ENCODE data around the gene MAF.

MAF gene

GRCh38 chr16:79587296-79587695, 13.2 kb downstream of the MAF start:
- no peak for DNase-seq

- no peak for DNase-seq
These were observed 17.7 kb downstream of the MAF start for GRCh38 chr16:79582789-79583188.

DNA sequence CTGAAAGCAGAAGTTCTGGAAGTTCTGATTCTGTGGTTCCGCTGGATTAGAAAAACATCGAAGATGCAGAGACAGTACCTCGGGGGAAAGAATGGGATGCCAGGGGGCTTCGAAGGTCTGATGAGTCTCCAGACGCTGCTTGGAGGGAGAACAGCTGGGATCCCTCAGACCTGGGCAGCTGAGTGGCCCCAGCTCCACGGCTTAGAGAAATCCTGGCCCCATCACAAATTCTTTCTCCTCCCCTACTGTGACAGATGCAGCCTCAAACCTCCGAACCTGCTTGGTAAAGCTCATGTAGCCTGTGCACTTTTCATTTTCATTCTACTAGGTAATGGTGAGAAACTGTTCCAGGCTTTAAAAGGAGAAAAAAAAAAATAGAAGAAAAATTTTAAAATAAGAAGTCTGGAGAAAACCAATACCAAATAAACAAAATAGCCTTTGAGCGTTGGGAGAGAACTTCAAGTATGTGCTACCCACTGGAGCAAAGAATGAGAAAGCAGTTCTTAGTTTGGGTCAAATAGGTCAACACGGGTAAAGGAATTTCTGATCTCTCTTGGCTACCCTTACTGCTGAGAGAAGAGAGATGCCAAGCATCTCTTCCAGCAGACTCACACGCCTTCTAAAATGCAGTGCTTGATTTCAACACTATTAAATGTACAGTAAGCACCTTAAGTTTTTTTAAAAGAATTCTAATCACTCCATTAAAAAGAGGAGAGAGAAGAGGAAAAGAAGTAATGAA, 19.9 kb downstream of the MAF start:
- DNase-seq, result no peak

GRCh38 chr16:79576602-79577001, 23.9 kb downstream of the MAF start:
- DNase-seq, result no peak

- DNase-seq, result no peak
These were observed 26.7 kb downstream of the MAF start for GRCh38 chr16:79573884-79574283.

DNA sequence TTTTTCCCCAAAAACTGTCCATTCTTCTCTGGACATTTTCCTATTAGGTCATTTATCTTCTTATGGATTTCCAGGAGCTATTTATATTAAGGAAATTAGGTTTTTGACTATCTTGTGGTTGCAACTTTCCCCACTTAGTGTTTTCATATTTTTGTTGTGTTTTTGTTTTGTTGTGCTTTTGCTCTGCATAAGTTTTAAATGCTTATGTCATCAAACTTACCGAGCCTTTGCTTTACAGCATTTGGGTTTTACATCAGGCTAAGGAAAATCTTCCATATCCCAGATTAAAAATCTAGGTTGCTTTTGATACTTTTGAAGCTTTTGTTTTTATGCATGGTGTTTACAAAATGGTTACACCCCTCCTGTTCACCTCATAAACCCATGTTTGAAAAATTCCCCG, 27.5 kb downstream of the MAF start:
- no peak for DNase-seq

GRCh38 chr16:79571903-79572535, 28.5 kb downstream of the MAF start:
- no peak for DNase-seq

- no peak for DNase-seq
These were observed 29.3 kb downstream of the MAF start for GRCh38 chr16:79571065-79571902.

DNA sequence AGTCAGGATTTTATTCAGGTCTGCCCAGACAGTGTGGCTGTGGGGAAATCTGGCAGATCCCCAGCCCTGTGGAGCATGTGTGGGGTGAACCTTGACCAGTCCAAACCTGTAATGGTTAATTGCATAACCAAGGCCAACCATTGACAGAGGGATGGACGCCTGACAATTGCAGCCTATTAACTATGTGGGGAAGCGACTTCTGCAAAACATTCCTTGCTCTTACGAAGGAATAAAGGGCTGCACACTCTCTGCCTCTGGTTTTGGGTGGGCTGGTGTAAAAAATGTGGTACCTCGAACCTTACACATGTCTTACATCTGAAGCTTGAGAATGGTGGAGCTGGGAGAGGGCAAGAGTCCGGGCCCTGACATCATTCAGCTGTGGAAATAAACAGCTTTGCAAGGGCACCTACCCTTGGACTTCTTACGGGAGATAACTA, 35.8 kb downstream of the MAF start:
- DNase-seq, result no peak

DNA sequence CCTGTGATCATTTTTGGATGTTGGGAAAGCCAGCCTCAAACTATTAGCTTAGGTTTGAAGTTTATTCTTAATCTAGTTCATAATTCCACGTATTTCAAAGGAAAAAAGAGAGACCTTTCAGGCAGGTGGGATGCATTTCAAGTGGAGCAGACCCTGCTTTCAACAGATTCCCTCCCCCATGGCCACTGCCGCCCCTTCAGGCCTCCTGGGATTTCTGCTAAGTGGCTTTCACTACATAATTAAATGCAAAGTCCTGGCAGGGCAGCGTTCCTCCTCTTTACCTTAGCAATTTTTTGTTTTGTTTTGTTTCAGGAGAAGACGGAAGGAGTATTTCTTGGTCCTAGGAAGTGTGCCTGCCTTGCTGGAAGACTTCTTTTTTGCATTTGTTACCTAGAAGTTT, 36.6 kb downstream of the MAF start:
- DNase-seq, result no peak

DNA sequence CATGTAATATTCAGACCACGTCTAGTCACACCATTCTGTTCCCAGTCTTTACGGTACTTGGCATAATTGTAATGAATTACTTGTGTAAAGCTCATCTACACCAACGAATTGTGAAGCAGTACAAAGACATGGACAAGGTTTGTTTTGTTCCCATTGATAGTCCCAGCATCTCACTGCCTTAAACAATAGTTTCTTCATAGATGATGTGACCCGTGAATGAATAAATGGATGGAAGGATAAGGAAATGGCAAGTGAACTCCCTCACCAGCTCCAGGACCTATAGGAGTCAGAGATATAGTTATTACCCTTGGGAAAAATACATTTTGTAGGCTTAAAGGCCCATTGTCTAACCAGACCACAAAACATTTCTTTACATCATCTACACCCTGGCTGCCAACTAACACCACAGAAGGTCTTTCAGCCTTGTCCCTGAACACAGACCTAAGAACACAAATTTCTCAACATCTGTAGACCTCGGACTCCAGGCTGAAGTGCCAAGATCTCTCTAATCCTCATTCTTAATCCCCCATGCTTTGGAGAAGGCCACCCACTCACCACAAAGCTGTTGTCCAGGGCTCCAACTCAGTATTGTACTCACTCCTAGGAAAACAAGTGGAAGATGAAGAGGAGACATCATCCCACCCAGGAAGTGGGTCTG, 38.2 kb downstream of the MAF start:
- DNase-seq, result no peak

- no peak for DNase-seq
These were observed 38.8 kb downstream of the MAF start for GRCh38 chr16:79561729-79562128.

DNA sequence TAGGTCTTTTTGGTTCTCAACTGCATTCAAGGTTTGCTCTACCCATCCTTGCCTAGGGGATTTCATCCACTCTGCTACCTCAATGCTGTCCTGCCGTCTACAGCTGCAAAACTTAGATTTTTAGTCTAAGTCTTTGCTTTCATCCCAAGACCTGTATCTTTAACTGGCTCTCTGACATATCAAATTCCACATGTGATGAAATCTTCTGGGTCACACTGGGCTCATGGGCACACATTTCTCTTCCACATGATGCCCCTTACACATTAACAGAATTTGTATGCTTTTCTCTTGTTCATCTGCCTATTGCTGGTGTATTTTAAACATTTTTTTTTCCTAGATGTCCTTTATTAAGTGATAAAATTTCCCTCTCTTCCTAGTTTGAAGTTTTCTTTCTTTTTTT, 39.6 kb downstream of the MAF start:
- no peak for DNase-seq

GRCh38 chr16:79560318-79560717, 40.2 kb downstream of the MAF start:
- DNase-seq, result no peak

DNA sequence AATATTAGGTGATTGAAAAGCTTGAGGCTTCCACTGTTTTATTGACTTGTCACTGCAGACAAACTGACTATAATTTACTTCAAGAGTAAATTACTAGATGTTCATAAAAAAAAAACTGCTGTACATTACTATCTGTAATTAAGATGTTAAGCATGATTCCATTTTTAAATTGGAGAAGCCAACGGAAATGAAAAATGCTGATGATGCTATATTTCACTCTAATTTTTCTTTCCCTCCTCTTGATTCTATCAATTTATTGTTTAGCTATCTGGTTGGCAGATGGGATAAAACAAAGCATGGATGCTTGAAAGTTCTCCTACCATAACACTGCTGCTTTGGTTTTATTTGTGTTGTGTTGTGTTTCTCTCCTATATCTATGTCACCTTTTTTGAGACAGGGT, 41.0 kb downstream of the MAF start:
- DNase-seq, result no peak

DNA sequence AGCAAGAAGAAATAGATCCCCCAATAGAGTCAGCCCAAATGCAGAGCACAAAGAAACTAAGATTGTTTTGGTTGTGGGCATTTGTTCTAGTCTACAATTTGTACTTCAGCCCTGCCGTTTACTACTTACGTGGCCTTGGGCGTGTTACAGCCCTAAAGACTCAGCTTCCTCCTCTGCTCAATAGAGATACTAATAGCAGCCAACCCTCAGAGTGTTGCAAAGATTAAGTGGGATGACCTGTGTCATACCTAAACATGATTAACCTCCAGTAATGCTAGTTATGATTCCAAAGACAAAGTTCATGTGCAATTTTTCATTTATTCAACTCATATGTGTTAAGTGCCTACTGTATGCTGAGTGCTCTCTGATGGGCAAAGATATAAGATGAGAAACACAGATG, 43.1 kb downstream of the MAF start:
- DNase-seq, result no peak

GRCh38 chr16:79554912-79555311, 45.6 kb downstream of the MAF start:
- DNase-seq, result no peak

DNA sequence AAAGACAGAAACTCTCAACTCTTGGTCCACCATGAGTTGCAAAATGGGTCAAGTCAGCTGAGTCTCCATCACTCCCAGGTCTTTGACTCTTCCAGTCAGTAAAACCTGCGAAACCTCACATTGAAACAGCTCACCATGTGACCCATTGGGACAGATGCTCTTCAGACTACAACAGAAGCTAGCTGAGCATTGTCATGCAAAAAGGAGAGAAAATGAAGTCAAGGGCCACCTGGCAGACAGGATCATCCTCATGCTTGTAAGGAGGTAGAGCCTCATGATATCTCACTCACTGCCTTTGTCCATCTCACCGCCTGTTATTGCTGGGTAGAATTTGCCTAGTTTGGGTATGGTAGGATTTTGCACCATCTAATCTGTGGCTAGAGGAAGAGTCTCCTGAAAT, 50.2 kb downstream of the MAF start:
- DNase-seq, result no peak

DNA sequence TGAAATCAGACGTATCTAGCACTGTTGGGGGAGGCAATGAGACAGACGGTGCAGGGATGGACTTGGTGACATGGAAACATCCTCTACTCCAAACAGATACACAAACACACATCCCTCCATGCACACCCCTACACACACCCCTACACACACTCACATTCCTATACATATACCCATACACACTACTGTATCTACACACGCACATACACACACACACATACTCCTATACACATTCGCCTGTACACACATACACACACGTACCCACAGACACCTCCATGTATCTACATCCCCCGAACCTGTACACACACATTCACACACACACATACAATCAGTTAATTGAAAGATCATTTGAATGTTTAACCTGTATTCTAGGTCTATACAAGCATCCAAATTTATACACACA, 53.5 kb downstream of the MAF start:
- DNase-seq, result no peak

All from MV-4-11 (cell line).